ENCODE data around the gene SAMD10.

GRCh38 chr20:63952769-63953168 lies 26.7 kb downstream of the SAMD10 start:
- no peak for TF ChIP-seq CTCF (IDR thresholded peaks at IDR 0.05)
- TF ChIP-seq POLR2A (IDR thresholded peaks at IDR 0.05), result no peak

Measured in esophagus squamous epithelium (tissue), 4 donors.